GM12865 (cell line): ENCODE measurements around the gene FBXO45.
"Not testable (repeated sequence)": the region's sequence is repeated elsewhere in the genome, so short reads cannot be mapped to it uniquely, and the experiment has no call there.

Experiments
- DNase-seq: peaks from one replicate; pipeline ENCODE4 v3.0.0; 2010; ENCODE audit warnings: low read depth
- H3K4me3 ChIP-seq: 2 replicates; pipeline ENCODE4 v1.5.1; 2011; ENCODE audit warnings: mild to moderate bottlenecking, low read depth, low read length, control low read depth
- TF ChIP-seq, protein P1 (sequence below): IDR thresholded peaks from 2 replicates; pipeline ENCODE4 v1.5.1; 2011; ENCODE audit warnings: low read length, control low read depth, low read depth, inconsistent platforms; ENCODE audit not compliant: insufficient read depth; ENCODE audit errors: missing control alignments

Gene FBXO45

GRCh38 chr3:196617256-196617655 is 48.8 kb downstream of the FBXO45 start:
- H3K4me3 ChIP-seq: no peak overlapping the region
- DNase-seq: no peak
- TF ChIP-seq, protein P1, sequence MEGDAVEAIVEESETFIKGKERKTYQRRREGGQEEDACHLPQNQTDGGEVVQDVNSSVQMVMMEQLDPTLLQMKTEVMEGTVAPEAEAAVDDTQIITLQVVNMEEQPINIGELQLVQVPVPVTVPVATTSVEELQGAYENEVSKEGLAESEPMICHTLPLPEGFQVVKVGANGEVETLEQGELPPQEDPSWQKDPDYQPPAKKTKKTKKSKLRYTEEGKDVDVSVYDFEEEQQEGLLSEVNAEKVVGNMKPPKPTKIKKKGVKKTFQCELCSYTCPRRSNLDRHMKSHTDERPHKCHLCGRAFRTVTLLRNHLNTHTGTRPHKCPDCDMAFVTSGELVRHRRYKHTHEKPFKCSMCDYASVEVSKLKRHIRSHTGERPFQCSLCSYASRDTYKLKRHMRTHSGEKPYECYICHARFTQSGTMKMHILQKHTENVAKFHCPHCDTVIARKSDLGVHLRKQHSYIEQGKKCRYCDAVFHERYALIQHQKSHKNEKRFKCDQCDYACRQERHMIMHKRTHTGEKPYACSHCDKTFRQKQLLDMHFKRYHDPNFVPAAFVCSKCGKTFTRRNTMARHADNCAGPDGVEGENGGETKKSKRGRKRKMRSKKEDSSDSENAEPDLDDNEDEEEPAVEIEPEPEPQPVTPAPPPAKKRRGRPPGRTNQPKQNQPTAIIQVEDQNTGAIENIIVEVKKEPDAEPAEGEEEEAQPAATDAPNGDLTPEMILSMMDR: no peak

DNA sequence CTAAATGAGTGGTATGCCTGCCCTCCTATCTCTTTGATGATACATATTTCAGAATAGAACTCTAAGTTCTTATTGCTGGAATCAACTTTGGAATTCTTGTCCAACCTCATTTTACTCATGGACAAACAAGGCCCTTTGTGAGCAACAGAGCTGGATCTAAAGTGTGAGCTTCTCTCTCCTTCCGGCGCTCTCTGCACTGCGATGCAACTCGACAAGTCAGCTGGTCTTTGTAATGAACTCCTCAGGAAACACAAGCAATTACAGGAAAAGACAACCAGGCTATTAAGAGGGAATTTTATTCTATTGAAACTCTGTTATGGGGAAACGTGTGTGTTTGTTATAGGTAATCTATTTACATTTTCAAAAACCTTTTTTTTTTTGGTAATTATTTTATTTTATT is 50.8 kb downstream of the FBXO45 start:
- no peak overlapping the region for H3K4me3 ChIP-seq
- TF ChIP-seq, protein P1: no peak
- DNase-seq: no peak

- not testable (repeated sequence) for H3K4me3 ChIP-seq
Measured at GRCh38 chr3:196619627-196620026, 51.2 kb downstream of the FBXO45 start.

DNA sequence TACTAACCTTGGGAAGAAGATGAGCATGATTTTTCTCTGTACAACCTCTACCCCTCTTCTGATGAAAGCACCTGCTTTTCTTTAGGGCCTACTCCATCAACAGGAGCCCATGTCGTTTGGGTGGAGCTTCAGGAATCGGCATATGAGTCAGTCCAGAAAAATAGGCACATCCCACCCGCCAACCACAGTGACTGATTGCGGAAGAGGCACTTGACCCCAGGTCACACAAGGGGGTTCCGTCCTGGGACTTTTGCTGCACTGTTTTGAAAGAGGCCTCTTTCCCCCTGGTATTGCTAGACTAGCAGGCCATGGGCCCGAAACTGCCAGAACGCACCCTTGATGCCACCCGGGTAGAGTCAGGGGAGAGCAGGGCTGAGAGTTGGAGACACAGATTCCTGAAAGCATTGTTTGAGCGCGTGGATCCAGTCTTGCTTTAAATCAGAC is 51.7 kb downstream of the FBXO45 start:
- peak; percentile 81 for DNase-seq
- TF ChIP-seq, protein P1: no peak
- no peak overlapping the region for H3K4me3 ChIP-seq

More at GRCh38 chr3:196619627-196620026, 51.2 kb downstream of the FBXO45 start:
- DNase-seq: not testable (repeated sequence)

DNA sequence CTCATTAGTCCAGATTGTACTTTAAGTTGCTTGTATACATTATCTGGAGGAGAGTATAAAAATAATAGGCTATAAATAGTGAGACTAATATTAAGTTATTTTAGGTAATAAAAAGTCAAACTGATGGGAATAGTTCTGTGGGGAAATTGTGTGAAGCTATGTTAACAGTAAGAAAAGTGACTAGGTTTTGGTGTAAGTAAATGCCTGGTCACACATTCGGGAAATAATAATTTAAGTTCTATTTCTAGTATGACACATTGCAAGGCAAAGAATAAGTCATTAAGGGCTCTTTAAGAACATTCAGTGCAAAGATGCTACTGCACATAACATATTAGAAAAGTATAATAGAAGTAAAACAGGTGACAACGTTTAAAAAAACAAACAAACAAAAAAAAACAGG is 52.2 kb downstream of the FBXO45 start:
- no peak for DNase-seq
- TF ChIP-seq, protein P1: no peak
- no peak overlapping the region for H3K4me3 ChIP-seq

- TF ChIP-seq, protein P1: no peak
- DNase-seq: no peak
- no peak overlapping the region for H3K4me3 ChIP-seq
Measured at GRCh38 chr3:196621611-196622010, 53.2 kb downstream of the FBXO45 start.

GRCh38 chr3:196624067-196624790 is 55.8 kb downstream of the FBXO45 start:
- DNase-seq: peak; percentile 75
- H3K4me3 ChIP-seq: no peak overlapping the region
- TF ChIP-seq, protein P1: no peak
